Endodermal cell (in vitro differentiated cells): Measurements from ENCODE around the gene TP53I13. TPM values are rescaled to one million over a fixed set of nuclear protein-coding genes. Genes with fewer than 3 reads are reported as not detected.
A peak's percentile ranks its signal among the peaks of the same experiment; 100 is the strongest.

ENCODE experiments used
- DNase-seq: peaks from one replicate; pipeline ENCODE4 v3.0.0-alpha.2; 2017
- H3K27ac ChIP-seq: 2 replicates; pipeline ENCODE4 v1.5.1; 2013; ENCODE audit warnings: mild to moderate bottlenecking, low read depth, low read length, moderate library complexity
- H3K27me3 ChIP-seq: 2 replicates; pipeline ENCODE4 v1.6.1; 2013; ENCODE audit warnings: mild to moderate bottlenecking, low read length, moderate library complexity; ENCODE audit not compliant: insufficient read depth, control insufficient read depth, poor library complexity, severe bottlenecking
- H3K36me3 ChIP-seq: 2 replicates; pipeline ENCODE4 v1.7.0; 2013; ENCODE audit warnings: mild to moderate bottlenecking, low read length, moderate library complexity; ENCODE audit not compliant: control insufficient read depth, insufficient read depth
- H3K4me1 ChIP-seq: one replicate; pipeline ENCODE4 v1.7.0; 2013; ENCODE audit warnings: low read length; ENCODE audit not compliant: control insufficient read depth, insufficient read depth
- H3K4me3 ChIP-seq: 2 replicates; pipeline ENCODE4 v1.5.1; 2013; ENCODE audit warnings: mild to moderate bottlenecking, low read length, moderate library complexity
- H3K9ac ChIP-seq: 2 replicates; pipeline ENCODE4 v1.6.1; 2013; ENCODE audit warnings: mild to moderate bottlenecking, low read length, moderate library complexity; ENCODE audit not compliant: poor library complexity, severe bottlenecking; ENCODE audit errors: extremely low read depth
- H3K9me3 ChIP-seq: 2 replicates; pipeline ENCODE4 v1.6.1; 2013; ENCODE audit warnings: mild to moderate bottlenecking, low read length, moderate library complexity; ENCODE audit not compliant: control insufficient read depth
- H3K27ac Mint-ChIP-seq: 2 replicates; pipeline ENCODE4 v1.8.0; 2020; ENCODE audit warnings: mixed read lengths
- H3K27me3 Mint-ChIP-seq: 2 replicates; pipeline ENCODE4 v1.8.0; 2021; ENCODE audit warnings: mild to moderate bottlenecking, mixed read lengths; ENCODE audit not compliant: insufficient read depth
- H3K36me3 Mint-ChIP-seq: 2 replicates; pipeline ENCODE4 v1.8.0; 2020; ENCODE audit warnings: low read depth, mixed read lengths
- H3K4me1 Mint-ChIP-seq: 2 replicates; pipeline ENCODE4 v1.8.0; 2020; ENCODE audit warnings: mixed read lengths
- H3K4me3 Mint-ChIP-seq: 2 replicates; pipeline ENCODE4 v1.8.0; 2020; ENCODE audit warnings: mild to moderate bottlenecking, moderate library complexity, mixed read lengths
- H3K9me3 Mint-ChIP-seq: 2 replicates; pipeline ENCODE4 v1.8.0; 2020; ENCODE audit warnings: mild to moderate bottlenecking, mixed read lengths
- WGBS, 2 experiments: methylation state at CpG; one replicate each; pipeline versions ENCODE4 v1.1.5 to v1.1.7; 2013; ENCODE audit warnings: missing lambda C conversion rate in 2 of 2, mixed read lengths in 1 of 2; ENCODE audit not compliant: insufficient coverage in 1 of 2, insufficient read length in 1 of 2; 5-methylcytosine and 5-hydroxymethylcytosine counted together
- total RNA-seq, 2 donors: library from RNA; stranded (reverse); fragmentation: NEBNext Ultra II Directional in 1 of 2; extraction: Animal tissue kit (Norgen Biotek cat#: 25700) in 1 of 2; gene quantifications; 2 replicates in 1 of 2; 3 replicates in 1 of 2; pipeline ENCODE4 v1.2.1, GENCODE V29; 2021
- TF ChIP-seq, protein P1 (sequence below): fragments of 200-600 bp; sonication (generic); conservative IDR thresholded peaks from 2 replicates; pipeline ENCODE4 v1.5.0; 2021; ENCODE audit warnings: antibody characterized with exemption, mild to moderate bottlenecking

The TP53I13 gene
- total RNA-seq, 2 donors from 2014 or later, result 21.7 to 31.0 TPM

GRCh38 chr17:29608986-29609385 lies 40.5 kb downstream of the TP53I13 start:
- H3K36me3 ChIP-seq, result no peaks in the 10 kb centered on the region
- TF ChIP-seq, protein P1, sequence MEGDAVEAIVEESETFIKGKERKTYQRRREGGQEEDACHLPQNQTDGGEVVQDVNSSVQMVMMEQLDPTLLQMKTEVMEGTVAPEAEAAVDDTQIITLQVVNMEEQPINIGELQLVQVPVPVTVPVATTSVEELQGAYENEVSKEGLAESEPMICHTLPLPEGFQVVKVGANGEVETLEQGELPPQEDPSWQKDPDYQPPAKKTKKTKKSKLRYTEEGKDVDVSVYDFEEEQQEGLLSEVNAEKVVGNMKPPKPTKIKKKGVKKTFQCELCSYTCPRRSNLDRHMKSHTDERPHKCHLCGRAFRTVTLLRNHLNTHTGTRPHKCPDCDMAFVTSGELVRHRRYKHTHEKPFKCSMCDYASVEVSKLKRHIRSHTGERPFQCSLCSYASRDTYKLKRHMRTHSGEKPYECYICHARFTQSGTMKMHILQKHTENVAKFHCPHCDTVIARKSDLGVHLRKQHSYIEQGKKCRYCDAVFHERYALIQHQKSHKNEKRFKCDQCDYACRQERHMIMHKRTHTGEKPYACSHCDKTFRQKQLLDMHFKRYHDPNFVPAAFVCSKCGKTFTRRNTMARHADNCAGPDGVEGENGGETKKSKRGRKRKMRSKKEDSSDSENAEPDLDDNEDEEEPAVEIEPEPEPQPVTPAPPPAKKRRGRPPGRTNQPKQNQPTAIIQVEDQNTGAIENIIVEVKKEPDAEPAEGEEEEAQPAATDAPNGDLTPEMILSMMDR, result no peak
- H3K4me1 ChIP-seq, result no peaks in the 10 kb centered on the region
- no peak overlapping the region for H3K27ac ChIP-seq
- no peaks in the 10 kb centered on the region for H3K9me3 ChIP-seq
- H3K27me3 Mint-ChIP-seq, result peaks cover 42% of the 10 kb centered on the region
- no peak overlapping the region for H3K4me3 ChIP-seq
- DNase-seq, result peak; percentile 40
- WGBS, 2 experiments, result 86 to 93% methylated on average over 4 to 15 of the region's 15 CpGs
- H3K27ac Mint-ChIP-seq, result no peak overlapping the region
- no peak overlapping the region for H3K4me3 Mint-ChIP-seq
- H3K4me1 Mint-ChIP-seq, result no peaks in the 10 kb centered on the region
- peaks cover 1% of the 10 kb centered on the region for H3K9me3 Mint-ChIP-seq
- H3K9ac ChIP-seq, result no peak overlapping the region
- peaks cover 10% of the 10 kb centered on the region for H3K27me3 ChIP-seq
- H3K36me3 Mint-ChIP-seq, result no peaks in the 10 kb centered on the region

DNA sequence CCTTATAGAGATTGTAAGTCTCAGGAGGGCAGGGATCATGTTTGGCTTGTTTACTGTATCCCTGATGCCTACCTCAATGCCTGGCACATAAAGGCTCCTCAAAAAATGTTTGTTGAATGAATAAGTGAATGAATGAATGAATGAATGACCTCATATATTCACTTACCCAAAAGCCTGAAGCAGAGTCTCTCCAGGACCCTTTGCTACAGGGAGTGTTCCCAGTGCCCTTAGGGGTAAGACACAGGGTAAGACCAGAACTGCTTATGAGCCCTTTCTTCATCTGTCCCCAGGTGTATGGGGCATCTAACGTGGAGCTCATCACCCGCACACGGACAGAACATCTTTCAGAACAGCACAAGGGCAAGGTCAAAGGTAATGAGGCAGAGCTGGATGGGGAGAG lies 41.9 kb downstream of the TP53I13 start:
- no peaks in the 10 kb centered on the region for H3K36me3 ChIP-seq
- Mint-ChIP-seq H3K27ac (no peak overlapping the region), H3K27me3 (peaks cover 56% of the 10 kb centered on the region), H3K36me3 (no peaks in the 10 kb centered on the region), H3K4me1 (no peaks in the 10 kb centered on the region), H3K4me3 (no peak overlapping the region), H3K9me3 (peaks cover 1% of the 10 kb centered on the region)
- no peak overlapping the region for H3K27ac ChIP-seq
- H3K27me3 ChIP-seq, result peaks cover 24% of the 10 kb centered on the region
- H3K9me3 ChIP-seq, result no peaks in the 10 kb centered on the region
- TF ChIP-seq, protein P1, result no peak
- no peaks in the 10 kb centered on the region for H3K4me1 ChIP-seq
- H3K4me3 ChIP-seq, result no peak overlapping the region
- H3K9ac ChIP-seq, result no peak overlapping the region
- 93 to 94% methylated on average over 3 of the region's 3 CpGs for WGBS, 2 experiments
- no peak for DNase-seq

GRCh38 chr17:29611351-29612093 lies 43.0 kb downstream of the TP53I13 start:
- peaks cover 67% of the 10 kb centered on the region for H3K27me3 Mint-ChIP-seq
- H3K9ac ChIP-seq, result no peak overlapping the region
- H3K4me1 Mint-ChIP-seq, result peaks cover 2% of the 10 kb centered on the region
- H3K36me3 Mint-ChIP-seq, result no peaks in the 10 kb centered on the region
- H3K9me3 ChIP-seq, result no peaks in the 10 kb centered on the region
- TF ChIP-seq, protein P1, result no peak
- H3K27ac ChIP-seq, result no peak overlapping the region
- peaks cover 1% of the 10 kb centered on the region for H3K9me3 Mint-ChIP-seq
- H3K4me3 Mint-ChIP-seq, result no peak overlapping the region
- no peak overlapping the region for H3K27ac Mint-ChIP-seq
- no peaks in the 10 kb centered on the region for H3K4me1 ChIP-seq
- H3K4me3 ChIP-seq, result no peak overlapping the region
- no peak for DNase-seq
- 90 to 94% methylated on average over 8 to 11 of the region's 11 CpGs for WGBS, 2 experiments
- H3K27me3 ChIP-seq, result peaks cover 36% of the 10 kb centered on the region
- H3K36me3 ChIP-seq, result no peaks in the 10 kb centered on the region
